H1 (cell line): ENCODE measurements around the gene NXN. TPM values are rescaled to one million over a fixed set of nuclear protein-coding genes. Genes with fewer than 3 reads are reported as not detected.
A peak's percentile ranks its signal among the peaks of the same experiment; 100 is the strongest.

Experiments used
- CTCF ChIA-PET: fragments of 300-600 bp; sonication (Branson Sonifier 250); formaldehyde crosslinking; loops from one replicate; lab custom pipeline; 2021; ENCODE audit not compliant: partially characterized antibody; lab: Charles Lee
- POLR2A ChIA-PET: fragments of 300-600 bp; sonication (Branson Sonifier 250); formaldehyde crosslinking; loops from one replicate; lab custom pipeline; 2021; ENCODE audit warnings: inconsistent platforms; ENCODE audit not compliant: partially characterized antibody; lab: Charles Lee
- DNase-seq, 2 experiments: peaks; one replicate each; pipeline versions ENCODE4 v3.0.0 to v3.0.0-alpha.2; 2010 to 2022; ENCODE audit warnings: low spot score in 2 of 2, low read depth in 1 of 2, mixed read lengths in 1 of 2
- FAIRE-seq: peaks from 2 replicates; lab custom pipeline; 2011; peaks lifted over from hg19 to GRCh38; lab: Jason Lieb, UNC
- H2AFZ ChIP-seq: 2 replicates; pipeline ENCODE4 v1.8.1; 2012; ENCODE audit warnings: low read length, inconsistent platforms
- H2AK5ac ChIP-seq: 2 replicates; pipeline ENCODE4 v1.6.1; 2013; ENCODE audit warnings: low read depth, low read length
- H2BK120ac ChIP-seq: replicated peaks from 2 replicates; pipeline ENCODE3; 2013; ENCODE audit warnings: low read depth, low read length, inconsistent platforms
- H2BK12ac ChIP-seq: 2 replicates; pipeline ENCODE4 v1.6.1; 2013; ENCODE audit warnings: low read depth, low read length
- H2BK15ac ChIP-seq: 2 replicates; pipeline ENCODE4 v1.6.1; 2013; ENCODE audit warnings: low read length
- H2BK20ac ChIP-seq: 2 replicates; pipeline ENCODE4 v1.6.1; 2013; ENCODE audit warnings: low read length
- H2BK5ac ChIP-seq: 2 replicates; pipeline ENCODE4 v1.6.1; 2013; ENCODE audit warnings: low read depth, low read length
- H3K14ac ChIP-seq: 2 replicates; pipeline ENCODE4 v1.6.1; 2013; ENCODE audit warnings: inconsistent platforms; ENCODE audit not compliant: insufficient read length
- H3K18ac ChIP-seq: 2 replicates; pipeline ENCODE4 v1.6.1; 2013; ENCODE audit warnings: low read length; ENCODE audit errors: extremely low read depth
- H3K23ac ChIP-seq: 2 replicates; pipeline ENCODE4 v1.6.1; 2013; ENCODE audit warnings: inconsistent platforms; ENCODE audit not compliant: insufficient read length
- H3K23me2 ChIP-seq: 2 replicates; pipeline ENCODE4 v1.6.1; 2013; ENCODE audit warnings: low read depth, low read length
- H3K27ac ChIP-seq: 2 replicates; pipeline ENCODE4 v1.6.1; 2011; ENCODE audit warnings: low read depth, low read length, inconsistent platforms
- H3K27me3 ChIP-seq, 4 experiments: replicated peaks in 1 of 4; 1 replicate in 1 of 4; 2 replicates in 3 of 4; pipeline versions ENCODE4 v1.6.1 to v1.8.1; 2011 to 2013; ENCODE audit warnings: low read length in 3 of 4, mild to moderate bottlenecking in 3 of 4, inconsistent platforms in 2 of 4, mixed read lengths in 2 of 4, moderate library complexity in 1 of 4; ENCODE audit not compliant: control insufficient read depth in 3 of 4, insufficient read depth in 3 of 4; ENCODE audit errors: extremely low read depth in 1 of 4
- H3K36me3 ChIP-seq, 4 experiments: 2 replicates each; pipeline versions ENCODE4 v1.6.1 to v1.8.1; 2011 to 2013; ENCODE audit warnings: mild to moderate bottlenecking in 4 of 4, low read length in 3 of 4, moderate library complexity in 2 of 4, control low read depth in 1 of 4, inconsistent platforms in 1 of 4; ENCODE audit not compliant: insufficient read depth in 4 of 4, control insufficient read depth in 2 of 4
- H3K4ac ChIP-seq: replicated peaks from 2 replicates; pipeline ENCODE3; 2013; ENCODE audit warnings: low read length, low read depth, mixed read lengths, inconsistent platforms; ENCODE audit not compliant: insufficient read length
- H3K4me1 ChIP-seq, 4 experiments: replicated peaks in 1 of 4; 1 replicate in 1 of 4; 2 replicates in 3 of 4; pipeline versions ENCODE4 v1.6.1 to v1.8.1; 2011 to 2013; ENCODE audit warnings: low read length in 3 of 4, inconsistent platforms in 2 of 4, mixed read lengths in 1 of 4; ENCODE audit not compliant: insufficient read depth in 4 of 4, control insufficient read depth in 3 of 4
- H3K4me2 ChIP-seq, 2 experiments: 2 replicates each; pipeline versions ENCODE4 v1.6.1 to v1.8.1; 2011 to 2013; ENCODE audit warnings: low read depth in 2 of 2, low read length in 2 of 2, control low read depth in 1 of 2, inconsistent platforms in 1 of 2, mild to moderate bottlenecking in 1 of 2; ENCODE audit not compliant: insufficient read depth in 1 of 2
- H3K4me3 ChIP-seq, 4 experiments: fragments of 200-600, 300-600 bp in 1 of 4; sonication (generic), shearing (Covaris generic), sonication (Bioruptor Twin) in 1 of 4; 2 replicates each; pipeline versions ENCODE4 v1.5.1 to v1.8.1; 2011 to 2016; ENCODE audit warnings: low read length in 4 of 4, low read depth in 3 of 4, control low read depth in 2 of 4, inconsistent platforms in 2 of 4, mild to moderate bottlenecking in 2 of 4, mixed read lengths in 1 of 4, moderate library complexity in 1 of 4; ENCODE audit not compliant: insufficient read depth in 2 of 4; ENCODE audit errors: extremely low read depth in 1 of 4
- H3K56ac ChIP-seq: replicated peaks from 2 replicates; pipeline ENCODE3; 2013; ENCODE audit warnings: low read depth, mild to moderate bottlenecking, mixed read lengths, low read length, inconsistent platforms; ENCODE audit not compliant: insufficient read length
- H3K79me1 ChIP-seq: 2 replicates; pipeline ENCODE4 v1.6.1; 2013; ENCODE audit warnings: low read depth, low read length, control low read depth
- H3K79me2 ChIP-seq, 2 experiments: 2 replicates each; pipeline versions ENCODE4 v1.6.1 to v1.8.1; 2012 to 2013; ENCODE audit warnings: low read length in 2 of 2, mild to moderate bottlenecking in 2 of 2, inconsistent platforms in 1 of 2; ENCODE audit not compliant: insufficient read depth in 2 of 2, control insufficient read depth in 1 of 2
- H3K9ac ChIP-seq, 4 experiments: replicated peaks in 1 of 4; 1 replicate in 1 of 4; 2 replicates in 3 of 4; pipeline versions ENCODE4 v1.6.1 to v1.8.1; 2011 to 2013; ENCODE audit warnings: low read depth in 3 of 4, low read length in 3 of 4, control low read depth in 2 of 4, mild to moderate bottlenecking in 2 of 4, moderate library complexity in 2 of 4, inconsistent platforms in 1 of 4; ENCODE audit errors: extremely low read depth in 1 of 4
- H3K9me3 ChIP-seq, 2 experiments: 2 replicates each; pipeline versions ENCODE4 v1.6.1 to v1.8.1; 2012 to 2013; ENCODE audit warnings: mild to moderate bottlenecking in 2 of 2, moderate library complexity in 2 of 2, control low read depth in 1 of 2, inconsistent platforms in 1 of 2, low read depth in 1 of 2, low read length in 1 of 2, mixed read lengths in 1 of 2; ENCODE audit not compliant: insufficient read depth in 2 of 2
- H4K20me1 ChIP-seq, 2 experiments: replicated peaks in 1 of 2; 2 replicates each; pipeline versions ENCODE3 to v1.8.1; 2011 to 2013; ENCODE audit warnings: inconsistent platforms in 2 of 2, low read length in 2 of 2, mild to moderate bottlenecking in 1 of 2; ENCODE audit not compliant: insufficient read depth in 2 of 2, control insufficient read depth in 1 of 2
- H4K5ac ChIP-seq: 2 replicates; pipeline ENCODE4 v1.6.1; 2013; ENCODE audit warnings: low read length, low read depth, mixed read lengths, inconsistent platforms; ENCODE audit not compliant: insufficient read length
- H4K8ac ChIP-seq: 2 replicates; pipeline ENCODE4 v1.8.0; 2013; ENCODE audit warnings: mild to moderate bottlenecking, moderate library complexity, low read length, inconsistent platforms; ENCODE audit not compliant: insufficient read depth; ENCODE audit errors: extremely low read depth
- H4K91ac ChIP-seq: replicated peaks from 2 replicates; pipeline ENCODE3; 2013; ENCODE audit warnings: low read length, mixed read lengths, inconsistent platforms; ENCODE audit not compliant: insufficient read length
- POLR2AphosphoS5 ChIP-seq: IDR thresholded peaks from 2 replicates; pipeline ENCODE4 v1.6.1; 2011; ENCODE audit warnings: low read depth, low read length
- RBBP5 ChIP-seq: IDR thresholded peaks from 2 replicates; pipeline ENCODE4 v1.7.1; 2012; ENCODE audit warnings: low read depth, mild to moderate bottlenecking, inconsistent platforms, low read length, moderate library complexity, borderline replicate concordance
- SIRT6 ChIP-seq: IDR thresholded peaks from one replicate; pipeline ENCODE4 v1.7.1; 2012; ENCODE audit warnings: low read length, inconsistent platforms
- WGBS, 2 experiments: shearing (Covaris generic) in 1 of 2; methylation state at CpG; one replicate each; pipeline versions ENCODE4 v1.1.6 to v1.1.7; 2013 to 2015; ENCODE audit warnings: low lambda C conversion rate in 2 of 2, mixed read lengths in 2 of 2, inconsistent platforms in 1 of 2, low coverage in 1 of 2, missing lambda C conversion rate in 1 of 2; ENCODE audit not compliant: insufficient replicate concordance in 2 of 2, insufficient coverage in 1 of 2, insufficient read length in 1 of 2; ENCODE audit errors: extremely low coverage in 1 of 2, missing lambda C conversion rate in 1 of 2; 5-methylcytosine and 5-hydroxymethylcytosine counted together
- polyA plus RNA-seq, 7 experiments: library from polyadenylated mRNA; depleted of rRNA in 3 of 7; stranded (reverse) in 5 of 7; unstranded in 2 of 7; fragments of >200 nt in 5 of 7; fragments of 200-250 nt in 2 of 7; gene quantifications; 1 replicate in 5 of 7; 2 replicates in 1 of 7; 4 replicates in 1 of 7; pipeline versions ENCODE4 v1.2.1 to v1.2.3, GENCODE V29; 2011 to 2013; ENCODE audit warnings: missing spikeins in 2 of 7, mixed read lengths in 2 of 7
- total RNA-seq: library from RNA; stranded (reverse); fragmentation: NEBNext Ultra II Directional; extraction: Animal tissue kit (Norgen Biotek cat#: 25700); gene quantifications from 2 replicates; pipeline ENCODE4 v1.2.1, GENCODE V29; 2021

NXN gene
- total and polyA plus RNA-seq, 2 of the 8 experiments (the other 6 are each of a cell fraction or from before 2014, with no cell fraction given): 94.1 to 107 TPM

GRCh38 chr17:998111-998510 is 18.5 kb upstream of the NXN start:
- H3K56ac ChIP-seq: no peak overlapping the region
- 0 out of 2 replicates have a peak, but pooled peaks cover 4% of the 10 kb centered on the region for H3K79me1 ChIP-seq
- ChIA-PET POLR2A (interaction anchor here (1.5 to 2.3 kb wide), 3 partner anchors 10 to 207 kb away, joined by 3 to 8 read pairs (median 6); no protein-coding TSS in a partner anchor), CTCF (interaction anchor here (0.9 to 12.7 kb wide), 13 partner anchors 18 to 293 kb away, joined by 3 to 144 read pairs (median 5); partner anchors contain the start of genes GLOD4, MRM3 and NXN)
- H2BK12ac ChIP-seq: no peak overlapping the region
- H3K36me3 ChIP-seq: peaks cover 6 to 26% (median 16%) of the 10 kb centered on the region in 4 experiments
- no peak overlapping the region for H2BK15ac ChIP-seq
- H2AFZ ChIP-seq: no peak overlapping the region
- no peak overlapping the region for H3K14ac ChIP-seq
- DNase-seq (no peak), FAIRE-seq (no peak)
- no peak overlapping the region for H4K91ac ChIP-seq
- H3K79me2 ChIP-seq: peaks cover 0 to 13% of the 10 kb centered on the region in 2 experiments; a peak in 2 of 4 replicates
- H3K27me3 ChIP-seq: no peaks in the 10 kb centered on the region; a peak in 1 of 7 replicates
- H4K20me1 ChIP-seq: peaks cover 2 to 4% of the 10 kb centered on the region in 2 experiments
- peak overlapping the region; percentile 86 to 99 (median 94); a peak in 5 of 8 replicates for H3K4me3 ChIP-seq
- no peak overlapping the region for H2AK5ac ChIP-seq
- no peak for TF ChIP-seq RBBP5
- no peak for TF ChIP-seq POLR2AphosphoS5
- TF ChIP-seq SIRT6: no peak
- H2BK120ac ChIP-seq: no peak overlapping the region
- no peak overlapping the region; a peak in 1 of 7 replicates for H3K9ac ChIP-seq
- no peak overlapping the region for H4K8ac ChIP-seq
- H3K4ac ChIP-seq: no peak overlapping the region
- H3K27ac ChIP-seq: no peak overlapping the region
- H3K23me2 ChIP-seq: peaks cover 8% of the 10 kb centered on the region; the same call in 1 of the 2 replicates
- peaks cover 0 to 5% (median 0%) of the 10 kb centered on the region in 4 experiments; a peak in 2 of 7 replicates for H3K4me1 ChIP-seq
- H3K9me3 ChIP-seq: no peaks in the 10 kb centered on the region
- no peak overlapping the region for H4K5ac ChIP-seq
- 91% methylated on average over 2 of the region's 2 CpGs; no CpG with 5 or more reads in 1 of the 2 experiments for WGBS, 2 experiments
- no peak overlapping the region for H3K18ac ChIP-seq
- H3K23ac ChIP-seq: no peak overlapping the region
- peak overlapping the region; percentile 32 to 73 for H3K4me2 ChIP-seq
- no peak overlapping the region for H2BK5ac ChIP-seq
- no peak overlapping the region for H2BK20ac ChIP-seq
